Right cardiac atrium (tissue), 5 donors: Measurements from ENCODE around the gene ELF4. TPM values are rescaled to one million over a fixed set of nuclear protein-coding genes. Genes with fewer than 3 reads are reported as not detected.
A peak's percentile ranks its signal among the peaks of the same experiment; 100 is the strongest.

ENCODE experiments used
- ATAC-seq, 2 donors: fragments of 200-7000 bp; cut with Tn5 transposase; one replicate each; pipeline versions ENCODE4 v1.8.0 to v1.9.1; 2020; ENCODE audit warnings: moderate library complexity in 2 of 2, mild to moderate bottlenecking in 1 of 2
- DNase-seq, 3 donors: peaks; one replicate each; pipeline ENCODE4 v3.0.0-alpha.2; 2020
- H3K27ac ChIP-seq: one replicate; pipeline ENCODE4 v1.5.1; 2013; ENCODE audit warnings: mild to moderate bottlenecking, low read length, control low read depth, moderate library complexity
- H3K27me3 ChIP-seq: one replicate; pipeline ENCODE4 v1.6.1; 2013; ENCODE audit not compliant: control insufficient read depth, insufficient read depth
- H3K4me1 ChIP-seq: one replicate; pipeline ENCODE4 v1.6.1; 2013; ENCODE audit warnings: low read length; ENCODE audit not compliant: control insufficient read depth, insufficient read depth
- H3K4me3 ChIP-seq: one replicate; pipeline ENCODE4 v1.5.1; 2013; ENCODE audit warnings: low read length, control low read depth
- H3K9me3 ChIP-seq: one replicate; pipeline ENCODE4 v1.6.1; 2013; ENCODE audit warnings: low read length; ENCODE audit not compliant: control insufficient read depth
- WGBS: extraction: QIAGEN DNeasy Blood & Tissue Kit; methylation state at CpG from one replicate; pipeline ENCODE4 v1.1.7; 2013; 5-methylcytosine and 5-hydroxymethylcytosine counted together
- intact Hi-C, 4 donors: fragments of 100-400 bp; cut with DNase I; formaldehyde crosslinking; loops; one replicate each; pipeline versions ENCODE4 v1.11.0 to v1.14.0; 2022 to 2023
- polyA plus RNA-seq: library from polyadenylated mRNA; stranded (reverse); fragments of 200-250 nt; gene quantifications from one replicate; pipeline ENCODE4 v1.2.3, GENCODE V29; 2013
- total RNA-seq, 4 donors: library from RNA; stranded (reverse); fragmentation: NEBNext Ultra II Directional; extraction: Animal tissue kit (Norgen Biotek cat#: 25700); gene quantifications; one replicate each; pipeline ENCODE4 v1.2.1, GENCODE V29; 2021
- donor health status: healthy with polysubstance abuse.
- donor health status: DM: no; HTN: yes; CAD: no.
- donor health status: DM: no; HTN: no; CAD: no.
- donor health status: DM: no; HTN: yes; CAD: no; lungs with severe emphysema.
- donor health status: DM: yes; HTN: yes; CAD: no.

Gene ELF4
- total and polyA plus RNA-seq, 5 donors = 1.7 to 5.6 (median 3.4) TPM

DNA sequence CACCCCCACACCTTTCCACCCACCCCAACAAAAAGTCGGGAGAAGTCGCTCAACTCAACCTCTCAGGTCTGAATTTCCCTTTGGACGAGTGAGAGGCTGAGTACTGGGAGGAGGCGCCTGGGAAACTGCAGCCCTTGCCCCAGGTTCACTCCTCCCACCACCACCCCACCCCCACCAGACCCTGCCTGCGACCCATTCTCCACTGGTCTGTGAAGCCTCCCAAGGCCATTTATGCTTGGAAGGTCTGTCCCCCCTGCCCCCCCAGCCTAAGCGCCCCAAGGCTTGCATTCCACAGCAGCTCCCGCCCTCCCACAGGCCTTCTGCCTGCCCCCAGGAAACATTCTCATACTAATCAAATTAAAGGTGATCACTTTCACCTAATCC is 27.2 kb downstream of the ELF4 start:
- Histone ChIP-seq H3K4me3 (no peak overlapping the region), H3K27me3 (no peaks in the 10 kb centered on the region), H3K4me1 (peaks cover 10% of the 10 kb centered on the region), H3K27ac (no peak overlapping the region), H3K9me3 (no peaks in the 10 kb centered on the region)
- no peak for DNase-seq
- ATAC-seq = no peak
- WGBS = 53% methylated on average over 7 of the region's 7 CpGs
- intact Hi-C loops = loop anchor here in 3 of 4 donors (5.0 to 10.0 kb wide), 2 partner anchors 52 to 109 kb away; no protein-coding TSS in a partner anchor

DNA sequence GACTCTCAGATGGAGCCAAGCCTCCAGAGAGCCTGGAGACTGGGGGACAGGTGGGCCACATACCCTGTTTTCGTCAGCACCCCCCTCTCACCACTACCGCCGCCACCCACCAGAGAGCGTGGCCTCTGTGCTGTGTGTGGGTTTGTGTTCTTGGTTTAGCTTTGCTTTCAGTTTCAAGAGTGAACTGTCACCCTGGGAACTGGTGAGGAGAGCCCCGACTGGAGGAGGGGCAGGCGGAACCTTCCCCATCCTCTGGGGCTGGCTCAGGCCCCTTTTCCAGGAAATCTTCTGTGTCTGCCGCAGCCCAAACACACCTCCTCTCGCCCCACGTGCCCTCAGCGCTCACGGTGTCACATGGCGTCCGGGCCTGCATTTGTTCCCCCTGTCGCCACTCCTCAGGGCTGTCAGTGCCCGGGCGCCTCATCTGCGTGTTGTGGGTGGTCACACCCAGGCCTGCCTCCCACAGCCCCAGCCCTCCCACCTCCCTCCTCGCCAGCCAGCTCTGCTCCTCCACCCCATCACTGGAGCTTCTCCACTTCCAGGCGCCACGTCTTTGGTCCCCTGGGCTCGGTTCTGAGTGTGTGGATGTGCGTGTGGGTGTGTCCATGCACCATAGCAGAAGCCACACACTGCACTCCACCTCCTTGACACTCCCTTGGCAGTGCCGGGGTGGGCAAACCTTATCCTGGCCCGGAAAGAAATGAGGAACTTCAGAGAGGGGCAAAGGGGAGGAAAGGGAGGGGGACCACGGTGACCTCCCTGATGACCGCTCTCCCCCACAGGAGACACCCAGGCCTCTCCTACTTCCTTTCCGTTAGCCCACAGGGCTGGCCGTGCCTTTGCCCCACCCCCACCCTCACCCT is 27.8 kb downstream of the ELF4 start:
- ATAC-seq (peak; percentile 61 to 70), DNase-seq (peak; percentile 59 to 77 (median 76))
- Histone ChIP-seq H3K9me3 (no peaks in the 10 kb centered on the region), H3K4me3 (no peak overlapping the region), H3K27me3 (no peaks in the 10 kb centered on the region), H3K27ac (no peak overlapping the region), H3K4me1 (peaks cover 10% of the 10 kb centered on the region)
- intact Hi-C loops = loop anchor here in 3 of 4 donors (5.0 to 10.0 kb wide), 2 partner anchors 52 to 110 kb away; no protein-coding TSS in a partner anchor
- WGBS = 30% methylated on average over 28 of the region's 28 CpGs

DNA sequence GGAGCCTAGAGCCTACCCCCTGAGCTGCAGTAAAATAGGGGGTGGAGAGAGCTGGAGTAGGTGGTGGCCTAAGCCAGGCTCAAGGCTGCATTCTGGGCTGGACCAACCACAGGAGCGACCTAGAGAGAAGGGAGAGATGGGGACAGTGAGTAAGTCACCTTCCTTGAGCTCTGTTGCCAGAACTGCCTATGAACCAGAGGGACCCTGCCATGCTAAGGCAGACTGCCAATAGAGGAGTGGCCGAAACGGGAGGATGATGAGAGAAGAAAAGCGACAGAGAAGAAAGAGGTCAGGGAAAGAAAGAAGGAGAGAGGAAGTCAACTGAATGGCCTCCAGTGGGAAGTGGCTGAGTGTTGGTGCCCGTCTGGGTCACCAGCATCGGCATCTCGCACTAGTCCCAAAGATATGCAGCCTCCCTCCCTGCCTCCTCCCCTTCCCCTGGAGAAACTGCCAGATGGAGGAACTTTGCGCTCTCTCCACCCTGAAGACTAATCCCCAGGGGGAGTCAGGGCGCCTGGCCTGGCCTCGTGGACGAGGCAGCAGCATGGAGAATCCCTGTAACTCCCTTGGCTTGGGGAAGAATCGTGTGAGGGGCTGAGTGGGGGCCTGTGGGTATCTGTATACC is 28.8 kb downstream of the ELF4 start:
- DNase-seq = no peak
- intact Hi-C loops = loop anchor here in 3 of 4 donors (5.0 to 10.0 kb wide), 2 partner anchors 53 to 111 kb away; no protein-coding TSS in a partner anchor
- WGBS = 40% methylated on average over 12 of the region's 12 CpGs
- ATAC-seq = peak in 1 of 2 donors; percentile 25
- Histone ChIP-seq H3K4me1 (peaks cover 10% of the 10 kb centered on the region), H3K4me3 (no peak overlapping the region), H3K27ac (no peak overlapping the region), H3K9me3 (no peaks in the 10 kb centered on the region), H3K27me3 (no peaks in the 10 kb centered on the region)

DNA sequence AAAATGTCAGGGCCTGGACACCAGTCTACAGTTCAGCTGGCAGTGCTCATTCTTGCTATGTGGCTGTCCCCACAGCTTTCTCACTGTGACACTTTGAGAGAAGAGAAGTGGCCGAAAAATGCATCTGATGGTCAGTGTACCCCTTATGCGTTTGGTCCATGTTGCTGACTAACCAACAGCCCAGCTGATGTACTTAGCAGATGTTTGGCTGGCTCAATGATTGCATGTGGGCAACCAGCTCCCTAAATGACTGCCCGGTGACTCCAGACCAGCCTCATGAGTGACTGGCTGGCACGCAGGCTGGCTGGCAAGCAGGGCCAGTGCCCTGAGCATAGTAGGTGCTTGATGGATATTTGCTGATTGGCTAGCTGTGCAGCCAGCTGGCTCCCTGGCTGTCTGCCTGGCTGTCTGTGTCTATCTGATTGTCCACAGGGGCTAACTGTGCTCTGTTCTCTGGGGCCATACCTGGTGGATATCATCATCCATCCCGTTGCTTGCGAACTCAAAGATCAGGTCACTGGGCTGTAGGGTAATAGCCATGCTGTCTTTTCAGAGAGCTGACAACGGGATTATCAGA is 29.4 kb downstream of the ELF4 start:
- DNase-seq (no peak), ATAC-seq (no peak)
- Histone ChIP-seq H3K4me1 (peaks cover 10% of the 10 kb centered on the region), H3K4me3 (no peak overlapping the region), H3K9me3 (no peaks in the 10 kb centered on the region), H3K27me3 (no peaks in the 10 kb centered on the region), H3K27ac (no peak overlapping the region)
- WGBS = 80% methylated on average over 7 of the region's 7 CpGs
- intact Hi-C loops = loop anchor here in 3 of 4 donors (5.0 to 10.0 kb wide), 2 partner anchors 54 to 111 kb away; no protein-coding TSS in a partner anchor

DNA sequence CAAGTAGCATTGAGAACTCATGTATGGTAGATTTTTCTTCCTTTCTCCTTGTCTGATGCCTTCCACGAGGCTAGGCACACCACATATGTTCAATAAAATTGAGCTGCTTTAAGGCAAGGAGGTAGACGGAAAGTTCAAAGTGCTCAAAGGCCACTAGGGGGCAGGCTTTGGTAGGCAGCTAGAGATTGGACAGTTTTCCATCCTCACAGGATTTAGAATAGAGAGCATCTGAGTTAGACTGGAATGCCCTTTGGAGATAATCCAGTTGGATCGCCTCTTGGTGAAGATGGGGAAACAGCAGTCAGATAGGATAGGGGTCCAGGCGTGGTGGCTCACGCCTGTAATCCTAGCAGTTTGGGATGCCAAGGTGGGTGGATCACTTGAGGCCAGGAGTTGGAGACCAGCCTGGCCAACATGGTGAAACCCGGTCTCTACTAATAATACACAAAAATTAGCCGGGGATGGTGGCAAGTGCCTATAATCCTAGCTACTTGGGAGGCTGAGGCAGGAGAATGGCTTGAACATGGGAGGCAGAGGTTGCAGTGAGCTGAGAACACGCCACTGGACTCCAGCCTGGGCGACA is 30.4 kb downstream of the ELF4 start:
- DNase-seq = peak in 2 of 3 donors; percentile 41 to 69
- intact Hi-C loops = loop anchor here (5.0 to 10.0 kb wide), 2 partner anchors 55 to 112 kb away; no protein-coding TSS in a partner anchor
- Histone ChIP-seq H3K27me3 (no peaks in the 10 kb centered on the region), H3K27ac (no peak overlapping the region), H3K9me3 (no peaks in the 10 kb centered on the region), H3K4me3 (no peak overlapping the region), H3K4me1 (peaks cover 4% of the 10 kb centered on the region)
- peak; percentile 39 to 48 for ATAC-seq
- WGBS = 45% methylated on average over 9 of the region's 9 CpGs

DNA sequence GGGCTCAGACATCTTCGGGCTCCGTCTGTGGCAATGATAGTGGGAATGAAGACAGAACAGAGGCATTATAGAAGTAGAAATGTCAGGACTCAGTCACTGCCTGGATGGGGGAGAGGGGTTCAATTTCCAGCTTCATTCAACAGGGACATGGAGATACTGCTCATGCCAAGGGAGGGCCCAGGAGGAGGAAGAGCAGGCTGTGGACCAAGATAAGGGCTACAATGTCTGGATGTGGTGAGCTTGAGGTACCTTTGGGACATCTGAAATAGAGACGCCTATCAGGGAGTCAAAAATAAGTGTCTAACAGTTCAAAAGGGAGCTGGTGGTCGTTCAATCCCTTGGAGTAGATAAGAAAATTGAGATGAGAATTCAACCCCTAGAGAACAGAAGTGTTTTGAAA is 34.5 kb downstream of the ELF4 start:
- intact Hi-C loops = loop anchor here in 1 of 4 donors (5.0 kb wide), 1 partner anchor 117 kb away; no protein-coding TSS in a partner anchor
- ATAC-seq = no peak
- Histone ChIP-seq H3K27me3 (no peaks in the 10 kb centered on the region), H3K27ac (no peak overlapping the region), H3K9me3 (no peaks in the 10 kb centered on the region), H3K4me3 (no peak overlapping the region), H3K4me1 (no peaks in the 10 kb centered on the region)
- 75% methylated on average over 4 of the region's 4 CpGs for WGBS
- DNase-seq = no peak

DNA sequence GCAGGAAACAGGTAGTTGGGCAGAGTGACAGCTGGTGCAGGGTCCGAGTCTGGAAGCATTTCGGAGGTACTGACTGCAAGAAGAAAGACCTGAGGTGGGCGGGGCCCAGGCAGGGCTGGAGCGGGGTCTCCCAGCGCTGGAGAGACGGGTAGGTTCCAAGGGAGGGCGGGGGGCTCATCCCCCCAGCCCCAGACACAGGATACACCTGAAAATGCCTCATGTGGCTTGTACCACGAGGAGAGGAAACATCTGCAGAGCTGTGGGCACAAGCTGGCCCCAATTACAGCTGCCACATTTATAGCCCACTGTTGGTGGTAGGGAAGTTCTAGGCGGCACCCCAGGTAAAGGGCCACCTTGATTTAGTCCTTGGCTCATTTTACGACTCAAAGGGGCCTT is 38.0 kb downstream of the ELF4 start:
- no peak for DNase-seq
- ATAC-seq = no peak
- intact Hi-C loops = no loop called here
- no peaks in the 10 kb centered on the region for H3K27me3 ChIP-seq
- WGBS = 84% methylated on average over 10 of the region's 10 CpGs
- no peaks in the 10 kb centered on the region for H3K4me1 ChIP-seq
- no peaks in the 10 kb centered on the region for H3K9me3 ChIP-seq
- H3K27ac ChIP-seq = no peak overlapping the region
- H3K4me3 ChIP-seq = no peak overlapping the region

DNA sequence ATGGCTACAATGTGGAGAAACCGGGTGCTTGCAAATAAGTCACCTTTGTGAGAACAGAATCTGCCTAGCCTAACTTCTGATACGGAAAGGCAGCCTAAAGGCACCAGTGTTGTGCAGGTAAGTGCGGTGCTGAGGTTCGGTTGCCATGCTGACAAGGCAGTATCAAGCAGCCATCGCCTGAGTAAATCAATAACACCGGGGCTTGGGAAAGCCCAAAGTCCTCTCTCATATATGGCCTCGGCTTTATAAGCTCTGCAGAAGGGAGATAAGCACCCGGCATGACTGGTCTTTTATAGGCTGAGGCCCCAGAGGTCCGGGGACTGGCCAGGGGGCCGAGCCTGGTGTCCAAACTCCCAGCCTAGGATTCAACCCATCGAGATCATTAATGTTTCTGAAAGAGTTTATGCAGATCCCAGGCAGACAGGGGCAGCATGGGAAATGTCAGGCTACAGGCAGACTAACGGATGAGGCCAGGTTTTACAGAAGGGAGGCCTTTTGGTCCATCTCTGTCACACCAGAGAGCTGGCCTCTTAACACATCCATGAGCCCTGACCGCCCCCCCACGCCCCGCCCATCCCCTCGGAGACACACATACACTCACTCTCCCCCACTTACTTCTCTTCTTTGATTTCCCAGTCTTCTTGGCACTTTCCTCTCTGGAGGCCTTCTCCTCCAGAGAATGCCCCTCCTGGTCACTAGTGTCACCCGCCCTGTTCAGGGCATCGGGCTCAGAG is 38.5 kb downstream of the ELF4 start:
- DNase-seq (no peak), ATAC-seq (no peak)
- Histone ChIP-seq H3K4me1 (no peaks in the 10 kb centered on the region), H3K4me3 (no peak overlapping the region), H3K27ac (no peak overlapping the region), H3K9me3 (no peaks in the 10 kb centered on the region), H3K27me3 (no peaks in the 10 kb centered on the region)
- WGBS = 87% methylated on average over 18 of the region's 18 CpGs
- intact Hi-C loops = no loop called here

DNA sequence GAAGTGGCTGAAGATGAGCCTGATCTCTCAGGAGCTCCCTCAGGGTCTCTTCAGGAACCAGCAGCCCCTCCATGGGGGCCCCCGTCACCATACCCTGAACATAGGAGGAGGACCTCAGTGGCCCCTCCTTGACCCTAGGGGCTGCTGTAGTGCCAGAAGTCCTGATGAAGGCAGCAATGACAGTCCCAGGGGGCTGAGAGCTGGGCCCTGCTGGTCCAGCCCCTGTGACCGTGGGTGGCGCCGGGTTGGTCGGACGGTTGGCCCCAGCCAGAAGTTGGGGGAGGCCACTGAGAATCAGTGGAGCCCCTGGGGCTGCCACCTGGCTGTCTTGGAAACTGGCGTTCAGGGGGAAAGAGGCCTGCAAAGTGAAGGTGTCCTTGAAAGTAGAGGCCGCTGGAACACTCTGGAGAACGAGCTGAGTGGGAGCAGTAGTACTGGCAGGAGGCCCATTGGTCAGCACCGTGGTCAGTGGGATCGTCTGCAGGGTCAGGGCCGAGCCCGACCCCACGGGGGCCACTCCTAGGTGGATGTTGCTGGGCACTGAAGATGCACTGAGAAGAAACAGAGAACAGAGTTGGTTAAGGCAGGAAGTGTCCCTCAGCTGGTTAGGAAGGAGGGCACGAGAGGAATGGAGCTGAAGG is 43.2 kb downstream of the ELF4 start:
- ATAC-seq = no peak
- WGBS = 82% methylated on average over 15 of the region's 15 CpGs

More for the DNA sequence above, 43.2 kb downstream of the ELF4 start:
- Histone ChIP-seq H3K27ac (no peak overlapping the region), H3K4me3 (no peak overlapping the region), H3K4me1 (no peaks in the 10 kb centered on the region), H3K27me3 (no peaks in the 10 kb centered on the region), H3K9me3 (no peaks in the 10 kb centered on the region)
- no peak for DNase-seq
- intact Hi-C loops = loop anchor here in 1 of 4 donors (10.0 kb wide), 1 partner anchor 462 kb away; no protein-coding TSS in a partner anchor
